SK-MEL-5 (cell line): Measurements from ENCODE around the gene FAAP20. TPM values are rescaled to one million over a fixed set of nuclear protein-coding genes. Genes with fewer than 3 reads are reported as not detected.

Experiments used
- total RNA-seq: library from RNA; depleted of rRNA; stranded (reverse); fragments of >200 nt; shearing (Covaris generic); gene quantifications from 2 replicates; pipeline ENCODE4 v1.2.3, GENCODE V29; 2014; rRNA removed

The FAAP20 gene
- total RNA-seq, 1 experiment from 2014 or later = 33.0 TPM

Other genes with a start within 250 kb of the FAAP20 start
- gene CFAP74, start 191.0 kb downstream of the FAAP20 start, total RNA-seq = not detected in 2 replicates
- 0.16 and 0.45 TPM in 2 replicates for gene GABRD, start 175.4 kb downstream of the FAAP20 start, total RNA-seq
- gene PRKCZ, start 144.4 kb downstream of the FAAP20 start, total RNA-seq = 19.8 and 25.0 TPM in 2 replicates
- 3.9 and 4.4 TPM in 2 replicates for gene SKI, start 33.5 kb upstream of the FAAP20 start, total RNA-seq
- gene MORN1, start 196.8 kb upstream of the FAAP20 start, total RNA-seq = 11.3 and 17.8 TPM in 2 replicates
- 178 and 181 TPM in 2 replicates for gene RER1, start 197.1 kb upstream of the FAAP20 start, total RNA-seq
- gene PEX10, start 217.8 kb upstream of the FAAP20 start, total RNA-seq = 41.9 and 53.7 TPM in 2 replicates